ENCODE measurements around the gene PDK2.

PDK2 gene

DNA sequence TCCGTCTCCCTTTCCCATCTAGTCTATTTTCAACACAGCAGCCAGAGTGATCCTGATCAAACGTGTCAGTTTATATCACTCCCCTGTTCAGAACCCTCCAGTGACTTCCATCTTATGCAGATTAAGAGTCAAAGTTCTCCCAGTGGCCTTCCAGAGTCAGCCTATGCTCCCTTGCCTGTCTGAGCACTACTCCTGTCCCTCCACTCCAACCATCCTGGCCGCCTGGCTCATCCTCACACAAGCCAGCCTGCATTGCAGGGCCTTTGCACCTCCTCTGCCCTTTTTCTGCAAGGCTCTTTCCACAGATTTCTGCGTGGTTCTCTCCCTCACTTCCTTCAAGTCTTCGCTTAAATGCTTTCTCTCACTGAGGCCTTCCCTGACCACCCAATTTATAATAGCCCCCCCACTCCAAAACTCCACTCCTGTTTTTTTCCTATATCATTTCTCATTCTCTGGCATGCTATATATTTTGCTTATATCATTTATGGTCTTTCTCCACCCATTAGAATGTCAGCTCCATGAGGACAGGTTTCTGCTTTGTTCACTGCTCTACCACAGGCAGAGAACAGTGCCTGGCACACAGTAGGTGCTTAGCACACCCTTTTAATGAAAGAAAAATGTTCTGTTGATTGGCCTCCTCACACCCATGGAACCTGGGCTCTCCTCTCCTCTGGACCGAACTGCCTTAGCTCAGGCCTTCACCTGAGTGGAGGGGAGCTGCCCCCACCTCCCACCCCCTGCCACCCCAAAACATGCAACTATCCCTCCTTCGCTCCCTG is 25.5 kb downstream of the PDK2 start:
- DNase-seq: no peak

DNA sequence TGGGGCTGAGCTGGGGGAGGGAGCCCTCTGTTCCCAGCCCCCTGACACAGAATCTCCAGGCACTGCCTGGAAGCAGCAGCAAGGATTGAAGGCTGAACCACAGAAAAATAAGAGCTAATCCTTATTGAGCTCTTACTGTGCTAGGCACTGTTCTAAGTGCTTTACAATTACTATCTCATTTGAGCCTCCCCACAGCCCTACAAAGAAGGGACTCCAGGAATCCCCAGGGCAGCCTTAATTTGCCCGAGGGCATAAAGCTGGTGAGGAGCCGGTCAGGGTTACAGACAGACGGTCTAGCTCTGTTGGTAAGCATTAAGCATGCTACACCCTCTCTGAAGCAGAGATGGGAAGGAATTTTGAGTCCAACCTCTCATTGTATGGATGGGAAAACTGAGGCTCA is 27.8 kb downstream of the PDK2 start:
- DNase-seq: no peak

DNA sequence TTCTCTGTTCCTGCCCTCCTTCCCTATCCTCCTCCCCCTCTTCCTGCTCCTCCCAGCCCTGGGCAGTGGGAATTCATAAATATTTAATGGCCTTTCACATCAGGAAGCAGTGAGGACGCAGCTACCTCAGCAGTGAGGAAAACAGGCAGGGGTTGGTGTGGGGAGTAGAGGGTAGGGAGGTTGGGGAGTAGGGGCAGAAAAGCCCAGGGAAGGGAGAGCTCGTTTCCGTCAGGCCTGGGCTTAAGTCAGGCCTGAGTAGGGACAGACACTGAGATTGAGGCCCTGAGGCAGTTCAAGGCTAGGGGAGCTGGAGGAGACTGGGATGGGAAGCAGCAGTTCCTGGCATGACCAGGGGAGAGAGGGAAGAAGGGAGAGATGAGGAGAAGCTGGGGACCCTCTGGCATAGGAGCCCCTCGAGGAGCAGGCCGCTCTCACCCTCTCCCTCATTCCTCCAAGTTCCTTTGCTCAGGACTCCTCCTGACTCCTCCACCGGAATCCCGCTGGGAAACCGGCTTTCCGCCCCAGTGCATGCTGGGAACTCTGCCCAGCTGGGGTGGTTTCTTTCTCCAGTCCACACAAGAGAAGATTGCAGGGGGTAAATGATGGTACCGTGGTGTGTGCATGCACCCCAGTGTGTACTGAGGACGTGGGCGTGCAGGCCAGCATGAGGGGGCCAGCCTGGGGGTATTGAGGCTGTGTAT is 28.6 kb downstream of the PDK2 start:
- no peak for DNase-seq

DNA sequence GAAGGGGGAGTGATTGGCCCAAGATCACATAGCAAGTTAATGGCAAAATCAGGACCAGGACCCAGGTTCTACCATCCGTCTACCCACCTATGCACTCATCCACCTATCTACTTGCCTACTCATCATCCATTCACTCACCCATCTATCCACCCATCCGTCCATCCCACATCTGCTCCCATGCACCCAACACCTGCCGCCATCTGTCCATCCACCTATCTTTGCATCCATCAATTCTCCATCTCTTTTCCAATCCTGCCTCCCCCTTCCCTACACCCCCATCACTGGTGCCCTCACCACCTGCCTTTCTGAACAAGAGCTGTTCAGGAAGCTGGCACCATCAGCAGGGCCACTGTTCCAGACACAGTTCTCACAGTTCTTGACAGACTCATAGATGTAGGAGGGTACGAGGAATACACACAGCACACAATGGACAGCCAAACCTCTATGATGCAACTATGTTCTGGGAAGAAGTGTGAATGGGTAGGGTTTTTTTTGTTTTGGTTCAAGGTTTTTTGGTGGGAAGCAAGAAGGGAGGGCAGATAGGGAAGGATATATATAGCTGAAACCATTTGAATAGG is 30.4 kb downstream of the PDK2 start:
- DNase-seq: no peak

DNA sequence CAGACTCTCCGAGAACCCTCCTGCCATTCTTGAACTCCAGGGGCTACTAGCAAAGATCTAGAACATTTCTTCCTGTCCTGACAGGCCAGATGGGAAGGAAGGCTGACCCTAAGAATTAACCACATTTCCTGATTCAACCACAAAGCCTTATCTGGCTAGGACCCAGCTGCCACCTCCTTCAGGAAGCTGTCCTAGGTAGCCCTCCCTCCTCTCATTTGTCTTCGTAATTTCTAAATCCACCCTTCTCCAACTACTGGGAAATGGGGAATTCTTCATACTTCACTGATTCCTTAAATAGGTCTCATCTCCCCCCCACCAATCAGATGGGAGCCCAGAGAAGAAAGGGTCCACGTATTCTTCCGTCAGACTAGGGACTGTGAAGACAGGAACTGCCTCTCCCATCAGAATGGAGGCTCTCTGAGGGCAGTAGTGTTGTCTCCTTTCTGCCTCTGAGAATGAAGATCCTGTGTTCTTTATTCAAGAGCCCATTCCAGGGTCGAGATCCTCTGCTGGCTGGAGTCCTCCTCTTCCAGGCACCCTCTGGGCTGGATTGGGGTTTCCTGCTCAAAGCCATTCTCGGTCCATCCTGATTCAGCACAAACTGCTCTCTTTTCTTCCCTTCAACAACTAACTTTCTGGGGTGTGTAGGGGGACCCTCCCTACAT is 32.7 kb downstream of the PDK2 start:
- no peak for DNase-seq

DNA sequence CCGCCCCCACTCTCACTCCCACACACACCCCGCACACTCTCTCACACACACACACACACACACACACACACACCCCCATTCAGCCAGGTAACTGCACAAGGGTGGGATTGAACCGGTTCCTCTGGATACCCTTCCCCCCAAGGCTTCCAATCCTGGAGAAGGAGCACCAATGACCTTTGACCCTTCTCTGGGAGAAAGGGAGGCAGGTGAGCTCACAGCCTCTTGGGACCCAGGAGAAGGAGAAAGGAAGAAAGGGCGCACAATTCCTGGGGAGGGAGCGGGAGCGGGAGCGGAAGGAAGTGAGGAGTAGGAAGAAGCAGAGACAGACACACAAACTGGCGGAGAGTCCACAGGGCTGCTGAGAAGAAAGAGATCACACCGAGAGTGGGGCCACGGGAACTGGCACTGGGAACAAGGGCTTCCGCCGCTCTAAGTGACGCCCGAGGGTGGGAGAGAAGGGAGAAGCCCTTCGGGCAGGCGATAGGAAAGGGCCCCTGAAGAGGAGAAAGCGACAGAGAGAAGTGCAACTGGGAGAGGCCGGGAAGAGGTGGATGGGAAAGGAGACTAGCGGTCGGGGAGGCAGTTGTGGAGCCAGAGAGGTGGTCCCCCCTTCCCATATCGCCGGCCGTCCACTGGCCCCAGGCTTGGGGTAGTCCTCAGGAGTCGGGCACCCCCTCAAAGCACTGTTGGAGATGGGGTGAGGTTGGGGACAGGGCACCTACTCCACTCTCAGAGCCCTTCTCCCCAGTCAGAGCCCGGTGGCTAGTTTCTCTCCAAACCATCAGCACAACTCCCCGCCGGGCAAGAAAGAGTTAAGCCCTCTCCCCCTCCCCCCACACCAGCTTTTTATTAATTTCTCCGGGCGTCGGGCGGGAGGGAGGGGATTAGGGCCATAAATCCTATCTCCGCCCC is 33.5 kb downstream of the PDK2 start:
- DNase-seq: no peak

DNA sequence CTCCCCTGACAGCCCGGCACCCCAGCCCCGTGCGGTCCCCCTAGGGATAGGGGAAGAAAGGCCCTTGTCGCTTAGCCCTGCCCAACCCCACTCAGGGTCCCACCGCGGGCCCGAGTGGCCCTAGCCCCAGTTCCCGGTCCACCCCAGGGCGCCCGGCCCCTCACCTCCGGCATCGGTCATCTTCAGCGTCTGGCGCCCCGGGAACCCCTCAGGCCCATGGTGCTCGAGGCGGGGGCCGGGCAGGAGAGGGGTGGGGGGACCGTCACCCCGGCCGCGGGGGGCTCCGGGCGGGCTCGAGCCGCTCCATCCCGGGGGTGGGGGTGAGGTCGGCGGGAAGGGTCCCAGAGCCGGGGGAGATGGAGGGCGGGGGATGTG is 34.2 kb downstream of the PDK2 start:
- DNase-seq: no peak

DNA sequence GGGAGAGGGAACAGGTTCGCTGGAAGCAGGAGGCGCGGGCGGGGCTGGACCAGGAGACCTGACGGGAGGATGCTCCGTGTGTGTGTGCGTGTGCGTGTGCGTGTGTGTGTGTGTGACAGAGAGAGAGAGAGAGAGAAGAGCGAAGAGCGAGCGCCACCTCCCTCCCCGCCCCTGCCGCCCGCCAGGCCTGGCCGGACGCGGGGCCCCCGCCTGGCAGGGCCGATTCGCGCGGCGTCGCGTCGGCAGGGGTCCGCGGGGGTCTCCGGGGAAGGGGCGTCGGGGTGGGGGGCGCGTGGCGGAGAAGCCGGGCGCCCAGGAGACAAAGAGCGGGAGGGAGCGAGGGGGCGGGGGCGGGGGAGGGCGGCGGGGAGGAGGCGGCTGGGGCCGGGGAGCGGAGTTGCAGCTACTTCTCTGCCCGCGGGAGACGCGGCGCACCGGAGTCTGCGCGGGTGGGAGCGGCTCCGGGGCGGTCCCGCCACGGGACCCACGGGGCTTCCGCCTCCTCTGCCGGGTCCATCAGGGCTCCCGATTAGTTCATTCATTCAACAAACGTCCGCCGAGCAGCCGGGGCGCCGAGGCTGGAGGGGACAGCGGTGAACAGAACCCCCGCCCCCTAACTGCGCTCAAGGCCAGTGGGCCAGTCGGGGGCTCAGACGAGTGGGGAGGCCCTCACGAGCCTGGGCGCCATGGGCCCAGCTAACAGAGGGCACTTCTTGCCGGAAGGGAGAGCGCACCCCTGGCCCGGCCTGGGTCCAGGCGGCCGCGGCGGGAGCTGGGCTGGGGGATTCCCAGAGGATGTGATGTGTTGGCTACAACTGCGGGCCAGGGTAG is 34.8 kb downstream of the PDK2 start, which contains the start of gene SAMD14:
SAMD14 (minus strand) TSS at position 433 of the 831 bp plus-strand sequence. CDS start 5,201 bp downstream, outside the sequence.
- DNase-seq: no peak

DNA sequence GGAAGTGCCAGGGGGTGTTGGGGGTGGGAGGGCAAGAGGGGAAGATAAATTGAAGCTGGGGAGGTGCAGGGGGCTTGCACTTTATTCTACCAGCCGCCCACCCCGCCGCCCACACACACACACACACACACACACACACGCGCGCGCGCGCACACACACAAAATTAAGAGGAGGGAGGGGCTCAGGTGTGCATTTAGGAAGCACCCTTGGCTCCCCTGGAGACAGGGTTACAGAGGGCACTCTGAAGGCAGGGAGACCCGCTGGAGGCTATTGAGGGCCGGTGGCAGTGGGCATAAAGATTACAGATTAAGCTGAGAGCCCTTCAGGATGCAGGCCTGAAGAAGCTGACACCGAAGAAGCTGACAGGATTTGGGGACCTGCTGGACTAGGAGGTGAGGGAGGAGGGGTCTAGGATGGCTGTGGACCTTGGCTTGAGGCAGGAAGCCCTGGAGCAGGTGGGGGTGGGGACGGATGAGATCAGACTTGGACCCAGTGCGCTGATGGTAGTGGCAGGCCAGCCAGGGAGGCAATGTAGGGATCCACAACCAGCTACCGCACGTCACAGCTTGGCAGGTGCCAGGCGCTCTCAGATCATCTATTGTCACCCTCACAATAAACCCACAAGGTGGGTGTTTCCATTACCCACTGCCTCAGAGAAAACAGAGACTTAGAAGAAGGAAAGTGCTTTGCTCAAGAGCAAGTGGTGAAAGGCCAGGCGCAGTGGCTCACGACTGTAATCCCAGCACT is 35.6 kb downstream of the PDK2 start:
- no peak for DNase-seq

DNA sequence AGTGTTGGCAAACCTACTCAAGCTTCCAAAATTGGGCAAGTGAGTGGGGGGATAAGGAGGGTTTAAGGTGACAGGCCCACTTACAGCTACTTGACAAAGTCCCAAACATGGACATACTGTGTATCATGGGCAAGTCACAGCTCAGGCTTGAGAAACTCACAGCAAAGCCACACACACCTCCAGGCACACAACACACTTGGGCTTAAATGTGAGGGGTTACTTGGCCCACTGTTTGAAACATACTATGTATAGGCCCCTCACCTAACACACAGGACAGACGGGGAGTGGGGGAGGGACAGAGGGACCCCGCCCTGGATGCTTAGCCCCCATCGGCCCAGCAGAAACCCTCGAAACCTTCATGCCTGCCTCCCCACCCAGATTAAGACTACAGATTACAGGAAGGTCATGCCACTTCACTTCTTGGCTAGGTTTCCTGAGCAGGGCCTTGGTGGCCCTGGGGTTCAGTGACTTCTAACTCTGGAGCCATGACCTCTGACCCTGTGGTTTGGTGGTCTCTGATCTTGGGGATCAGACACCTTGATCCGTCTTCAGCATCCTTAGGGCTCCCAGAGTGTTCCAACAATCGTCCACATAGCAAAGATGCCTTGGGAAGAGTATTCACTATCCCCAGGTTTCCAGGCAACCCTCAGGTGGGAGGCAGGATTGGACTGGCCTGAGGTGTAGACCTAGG is 37.1 kb downstream of the PDK2 start:
- no peak for DNase-seq

DNA sequence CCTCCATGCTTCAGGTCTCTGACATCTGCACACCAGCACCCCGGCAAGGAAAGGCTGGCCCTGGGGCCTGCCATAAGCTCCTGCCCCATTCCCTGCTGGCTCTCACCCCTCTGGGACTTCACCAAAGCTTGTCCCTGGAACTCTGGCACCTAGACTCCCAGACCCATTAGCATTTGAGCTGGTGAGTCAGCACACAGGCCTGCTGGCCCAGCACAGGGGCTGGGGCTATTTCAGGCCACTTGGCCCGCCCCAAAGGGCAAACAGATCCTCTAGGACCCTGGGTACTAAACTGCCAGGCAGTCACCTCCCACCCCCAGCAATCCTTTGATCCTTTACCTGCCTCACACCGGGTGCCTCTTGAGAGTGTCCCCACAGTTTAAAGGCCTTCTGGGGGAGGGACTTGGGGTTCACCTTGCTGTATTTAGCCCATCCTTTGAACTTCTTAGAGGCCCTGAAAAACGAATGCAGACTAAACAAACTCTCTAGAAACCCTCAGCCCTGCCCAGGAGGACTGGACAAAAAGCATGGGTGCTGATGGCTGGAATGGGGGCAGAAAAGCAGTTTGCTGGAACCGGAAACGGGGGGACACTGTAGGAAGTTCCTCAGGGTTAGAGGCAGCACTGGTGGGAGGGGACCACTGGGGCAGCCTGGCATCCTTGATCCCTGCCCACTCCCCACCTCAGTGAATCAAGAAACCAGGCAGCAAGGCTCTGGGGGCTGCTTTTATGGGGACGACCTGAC is 38.0 kb downstream of the PDK2 start:
- DNase-seq: no peak

DNA sequence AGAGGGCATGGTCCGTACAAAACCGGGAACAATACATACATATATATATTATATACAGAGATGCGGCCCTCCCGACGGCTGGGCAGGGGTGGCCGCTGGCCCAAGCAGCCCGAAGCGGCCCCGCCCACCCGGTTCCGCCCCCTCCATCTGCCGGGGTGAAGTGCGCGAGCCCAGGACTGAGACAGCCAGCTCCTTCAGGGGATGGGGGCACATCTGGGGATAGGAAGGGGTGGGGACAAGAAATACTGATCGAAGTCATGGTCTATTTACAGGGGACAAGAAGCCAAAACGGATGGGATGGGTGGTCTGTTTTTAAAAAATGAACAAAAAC is 38.6 kb downstream of the PDK2 start:
- no peak for DNase-seq

DNA sequence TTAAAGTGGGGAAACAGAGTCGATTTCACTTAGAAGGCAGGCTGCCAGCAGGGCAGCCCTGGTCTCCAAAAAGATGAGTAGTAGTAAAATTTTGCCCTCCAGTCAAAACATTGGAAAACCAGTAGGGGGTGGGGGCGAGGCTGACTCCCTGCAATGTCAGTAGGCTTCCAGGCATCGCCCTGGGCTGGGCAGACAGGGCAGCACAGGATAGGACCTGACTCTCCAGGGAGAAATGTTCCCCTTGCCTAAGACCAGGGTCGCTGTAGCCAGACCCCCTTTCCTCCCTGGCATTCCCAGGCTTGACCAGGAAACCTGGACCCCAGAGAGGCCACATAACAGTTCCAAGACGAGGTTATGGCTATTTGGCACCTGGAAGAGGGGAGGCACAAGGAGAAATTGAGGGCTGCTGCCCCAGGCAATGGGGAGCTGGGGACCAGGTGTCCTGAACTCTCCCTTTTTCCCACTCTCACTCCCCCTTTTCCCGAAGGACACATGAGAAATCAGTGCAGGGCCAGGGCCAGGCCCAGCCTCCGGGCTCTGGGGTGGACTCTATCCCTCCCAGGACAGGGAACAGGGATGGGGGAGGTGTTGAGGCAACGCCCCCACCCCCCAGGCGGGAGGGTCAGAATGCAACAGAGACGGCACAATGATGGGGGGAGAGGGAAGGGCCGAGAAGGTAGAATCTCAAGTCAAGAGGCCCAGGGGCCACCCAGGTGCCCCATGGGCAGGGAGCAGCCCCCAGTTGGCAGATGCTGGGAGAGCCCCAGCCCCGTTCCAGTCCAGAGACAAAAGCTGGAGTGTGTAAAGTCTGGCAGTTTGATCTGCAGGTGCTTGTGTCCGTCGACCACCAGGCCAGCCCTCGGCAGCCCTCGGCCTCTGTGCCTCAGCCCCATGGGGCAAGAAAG is 39.3 kb downstream of the PDK2 start:
- DNase-seq: no peak

DNA sequence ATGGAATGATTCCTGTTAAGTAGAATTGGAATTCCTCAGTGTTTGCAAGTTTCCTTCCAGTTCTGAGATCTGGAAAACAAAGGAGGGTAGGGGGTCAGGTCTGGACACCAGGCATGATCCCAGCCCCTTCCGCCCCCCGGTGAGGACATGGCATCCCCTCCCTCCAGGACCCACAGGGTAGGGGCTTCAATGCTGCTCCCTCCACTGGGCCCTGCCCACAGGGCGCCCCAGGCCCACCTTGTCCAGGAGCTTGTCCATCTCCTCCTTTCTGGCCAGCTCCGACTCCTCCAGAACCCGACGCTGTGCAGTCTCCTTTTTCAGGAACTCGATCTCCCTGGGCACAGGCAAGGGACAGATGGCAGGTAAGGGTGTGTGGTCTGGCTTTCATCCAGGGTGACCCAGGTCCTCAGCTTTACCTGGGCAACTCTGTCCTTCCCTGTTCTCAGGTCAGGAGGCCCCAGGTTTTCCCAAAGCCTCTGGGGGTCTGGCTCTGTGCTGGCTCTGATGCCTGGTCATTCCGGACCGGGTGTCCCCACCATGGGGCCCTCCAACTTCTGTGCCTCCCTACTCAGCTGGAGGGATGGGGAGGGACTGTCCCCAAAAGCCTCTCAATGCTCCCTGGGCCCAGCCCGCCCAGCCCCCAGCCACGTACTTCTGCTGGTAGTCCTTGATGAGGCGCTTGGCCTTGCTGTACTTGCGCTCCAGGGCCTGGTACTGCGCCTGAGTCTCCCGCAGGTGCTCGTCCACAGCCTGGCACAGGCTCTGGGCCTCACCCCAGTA is 40.4 kb downstream of the PDK2 start:
- no peak for DNase-seq

DNA sequence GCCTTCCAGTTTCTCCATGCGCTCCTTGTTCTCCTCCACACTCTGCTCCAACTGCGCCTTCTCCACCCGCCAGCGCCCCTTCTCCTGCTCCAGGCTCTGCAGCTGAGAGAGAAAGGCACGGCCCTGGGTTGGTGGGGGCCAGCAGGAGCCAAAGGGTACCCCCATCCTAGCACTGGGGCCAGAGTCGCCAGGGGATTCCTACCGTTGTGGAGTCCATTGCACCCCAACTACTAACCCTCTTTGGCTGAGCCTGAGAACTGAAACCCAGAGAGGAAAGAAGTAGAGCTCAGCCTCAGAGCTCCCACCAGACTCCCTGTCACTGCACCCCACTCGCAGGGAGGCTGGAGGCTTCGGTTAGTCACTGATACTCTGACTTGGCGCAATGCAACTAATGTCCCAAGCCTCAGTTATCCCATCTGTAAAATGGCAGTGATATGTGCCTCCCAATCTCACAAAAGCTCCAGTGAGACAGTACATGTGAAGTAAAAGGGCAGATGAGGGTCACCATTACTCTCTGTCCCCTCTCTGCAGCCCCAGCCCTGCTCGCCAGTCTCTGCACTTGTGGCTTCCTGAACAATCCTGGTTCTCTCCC is 41.0 kb downstream of the PDK2 start:
- no peak for DNase-seq

DNA sequence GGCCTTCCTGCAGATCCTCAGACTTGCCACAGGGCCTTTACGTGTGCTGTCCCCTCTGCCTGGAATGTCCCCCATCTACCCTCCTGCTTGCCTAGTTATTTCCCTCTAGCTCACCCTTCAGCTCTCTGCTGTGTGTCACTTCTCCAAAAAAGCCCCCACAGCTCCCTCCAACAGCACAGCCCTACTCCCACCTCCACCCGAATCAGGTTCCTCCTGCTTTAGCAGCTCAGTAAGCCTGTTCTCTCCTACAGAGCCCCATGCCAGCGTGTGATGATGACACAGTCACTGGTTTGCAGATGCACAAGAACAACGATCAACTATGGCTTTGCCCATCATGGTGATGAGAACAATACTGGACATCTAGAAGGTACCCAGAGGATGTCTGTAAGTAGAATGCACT is 41.9 kb downstream of the PDK2 start:
- no peak for DNase-seq

DNA sequence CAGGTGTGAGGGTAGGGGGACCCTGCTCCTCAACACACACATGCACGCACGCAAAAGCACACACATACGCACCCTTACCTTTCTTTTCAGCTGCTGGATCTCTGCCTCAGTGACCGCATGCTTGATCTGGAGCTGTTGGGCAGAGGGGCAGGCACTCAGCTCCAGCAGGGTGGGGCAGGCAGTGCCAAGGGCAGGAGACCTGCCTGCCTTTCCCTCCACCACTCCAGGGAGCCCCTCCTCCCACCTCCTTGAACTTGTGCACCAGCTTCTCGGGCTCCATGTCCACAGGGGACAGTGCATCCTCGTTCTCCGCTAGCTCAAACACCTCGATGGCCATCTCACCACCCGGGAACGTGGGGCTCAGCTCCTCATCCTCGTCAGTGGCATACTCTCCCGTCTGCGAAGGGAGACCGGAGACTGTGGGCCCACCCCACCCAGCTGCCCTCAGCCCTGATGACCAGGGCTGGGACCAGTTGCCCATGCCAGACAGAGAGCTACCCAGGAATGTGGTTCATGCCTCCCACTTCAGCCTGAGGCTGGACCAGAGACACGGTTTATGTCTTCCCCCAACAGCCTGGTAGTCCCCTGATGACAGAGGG is 44.1 kb downstream of the PDK2 start:
- DNase-seq: no peak

Measured in NCI-H748 treated with DMSO at 0.1 percent for 48 hours (cell line).